Osteoblast (primary cell): ENCODE measurements around the gene FBP1. TPM values are rescaled to one million over a fixed set of nuclear protein-coding genes. Genes with fewer than 3 reads are reported as not detected.

ENCODE experiments used
- DNase-seq: peaks from one replicate; pipeline ENCODE4 v3.0.0; 2011; ENCODE audit warnings: low spot score, mixed read lengths; ENCODE audit not compliant: insufficient read length; ENCODE audit errors: missing footprints
- H2AFZ ChIP-seq: 2 replicates; pipeline ENCODE4 v1.6.0; 2011; ENCODE audit warnings: mild to moderate bottlenecking, low read length
- H3K27ac ChIP-seq: 2 replicates; pipeline ENCODE4 v1.5.1; 2011; ENCODE audit warnings: mild to moderate bottlenecking, low read depth, low read length, moderate library complexity
- H3K27me3 ChIP-seq: 2 replicates; pipeline ENCODE4 v1.6.0; 2012; ENCODE audit warnings: mild to moderate bottlenecking, control low read depth, inconsistent platforms, low read length, moderate library complexity; ENCODE audit not compliant: insufficient read depth
- H3K36me3 ChIP-seq: 2 replicates; pipeline ENCODE4 v1.5.1; 2011; ENCODE audit warnings: mild to moderate bottlenecking, low read length, control low read depth, moderate library complexity; ENCODE audit not compliant: insufficient read depth
- H3K4me1 ChIP-seq: 2 replicates; pipeline ENCODE4 v1.5.1; 2011; ENCODE audit warnings: mild to moderate bottlenecking, low read length, control low read depth, moderate library complexity; ENCODE audit not compliant: insufficient read depth
- H3K4me2 ChIP-seq: 2 replicates; pipeline ENCODE4 v1.6.0; 2011; ENCODE audit warnings: mild to moderate bottlenecking, low read length; ENCODE audit not compliant: insufficient read depth
- H3K4me3 ChIP-seq: fragments of 200-600 bp; sonication (generic); 3 replicates; pipeline ENCODE4 v1.5.1; 2012; ENCODE audit warnings: mild to moderate bottlenecking, low read length, inconsistent platforms; ENCODE audit not compliant: insufficient read depth
- H3K79me2 ChIP-seq: 2 replicates; pipeline ENCODE4 v1.6.0; 2012; ENCODE audit warnings: mild to moderate bottlenecking, low read length, control low read depth, inconsistent platforms; ENCODE audit not compliant: insufficient read depth
- H3K9me3 ChIP-seq: 2 replicates; pipeline ENCODE4 v1.5.1; 2011; ENCODE audit warnings: low read depth, low read length, control low read depth
- H4K20me1 ChIP-seq: 2 replicates; pipeline ENCODE4 v1.6.0; 2012; ENCODE audit warnings: mild to moderate bottlenecking, low read length, control low read depth; ENCODE audit not compliant: insufficient read depth
- total RNA-seq: library from RNA; depleted of rRNA; stranded (reverse); fragments of >200 nt; gene quantifications from 2 replicates; pipeline ENCODE4 v1.2.3, GENCODE V29; 2012
- TF ChIP-seq, protein P1 (sequence below): IDR thresholded peaks from 2 replicates; pipeline ENCODE4 v1.5.1; 2011; ENCODE audit warnings: mild to moderate bottlenecking, low read depth, low read length, moderate library complexity; ENCODE audit errors: extremely low read depth

The FBP1 gene
- total RNA-seq, 1 donor = 0.72 TPM

DNA sequence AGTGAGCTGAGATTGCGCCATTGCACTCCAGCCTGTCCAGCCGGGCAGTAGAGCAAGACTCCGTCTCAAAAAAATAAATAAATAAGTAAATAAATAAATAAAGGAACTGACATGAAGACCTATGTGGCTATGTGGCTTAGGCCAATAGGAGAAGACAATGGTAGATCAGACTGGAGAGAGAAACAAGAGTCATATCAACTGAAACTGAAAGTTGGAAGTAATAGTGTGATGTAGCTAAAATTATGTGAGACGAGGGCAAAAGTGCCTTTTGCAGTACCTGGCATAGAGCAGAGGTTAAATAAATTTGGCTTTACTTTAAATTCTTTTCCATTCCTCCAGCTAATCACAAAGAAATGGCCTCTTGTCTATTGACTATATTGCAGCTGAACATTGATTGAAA, 53.0 kb downstream of the FBP1 start:
- Histone ChIP-seq H3K4me1 (peaks cover 6% of the 10 kb centered on the region), H4K20me1 (no peaks in the 10 kb centered on the region), H3K4me3 (peak overlapping the region; percentile 55), H2AFZ (peak overlapping the region; percentile 85), H3K4me2 (peak overlapping the region; percentile 69), H3K9me3 (no peaks in the 10 kb centered on the region), H3K27me3 (peaks cover 4% of the 10 kb centered on the region), H3K27ac (no peak overlapping the region), H3K79me2 (no peaks in the 10 kb centered on the region), H3K36me3 (no peaks in the 10 kb centered on the region)
- peak; percentile 63 for DNase-seq
- TF ChIP-seq, protein P1, sequence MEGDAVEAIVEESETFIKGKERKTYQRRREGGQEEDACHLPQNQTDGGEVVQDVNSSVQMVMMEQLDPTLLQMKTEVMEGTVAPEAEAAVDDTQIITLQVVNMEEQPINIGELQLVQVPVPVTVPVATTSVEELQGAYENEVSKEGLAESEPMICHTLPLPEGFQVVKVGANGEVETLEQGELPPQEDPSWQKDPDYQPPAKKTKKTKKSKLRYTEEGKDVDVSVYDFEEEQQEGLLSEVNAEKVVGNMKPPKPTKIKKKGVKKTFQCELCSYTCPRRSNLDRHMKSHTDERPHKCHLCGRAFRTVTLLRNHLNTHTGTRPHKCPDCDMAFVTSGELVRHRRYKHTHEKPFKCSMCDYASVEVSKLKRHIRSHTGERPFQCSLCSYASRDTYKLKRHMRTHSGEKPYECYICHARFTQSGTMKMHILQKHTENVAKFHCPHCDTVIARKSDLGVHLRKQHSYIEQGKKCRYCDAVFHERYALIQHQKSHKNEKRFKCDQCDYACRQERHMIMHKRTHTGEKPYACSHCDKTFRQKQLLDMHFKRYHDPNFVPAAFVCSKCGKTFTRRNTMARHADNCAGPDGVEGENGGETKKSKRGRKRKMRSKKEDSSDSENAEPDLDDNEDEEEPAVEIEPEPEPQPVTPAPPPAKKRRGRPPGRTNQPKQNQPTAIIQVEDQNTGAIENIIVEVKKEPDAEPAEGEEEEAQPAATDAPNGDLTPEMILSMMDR = no peak

DNA sequence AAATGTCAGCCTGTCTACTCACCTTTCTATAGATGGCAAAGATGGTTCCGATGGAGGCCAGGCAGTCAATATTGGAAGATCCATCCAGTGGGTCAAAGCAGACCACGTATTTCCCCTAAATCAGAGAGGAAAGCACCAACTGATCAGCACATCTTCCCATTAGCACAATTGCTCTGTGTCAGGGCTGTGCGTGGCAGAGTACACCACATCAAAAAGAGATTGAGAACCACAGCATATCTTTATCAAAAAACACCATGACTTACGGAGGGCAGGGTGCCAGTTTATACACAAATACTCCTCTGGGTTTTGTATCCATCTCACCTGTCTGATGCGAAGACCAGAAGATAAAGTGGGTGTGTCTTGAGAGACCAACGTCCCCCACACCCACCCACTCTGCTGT, 54.8 kb downstream of the FBP1 start:
- Histone ChIP-seq H3K79me2 (no peaks in the 10 kb centered on the region), H3K27me3 (peaks cover 4% of the 10 kb centered on the region), H4K20me1 (no peaks in the 10 kb centered on the region), H3K4me1 (peaks cover 6% of the 10 kb centered on the region), H2AFZ (no peak overlapping the region), H3K27ac (no peak overlapping the region), H3K4me2 (no peak overlapping the region), H3K36me3 (no peaks in the 10 kb centered on the region), H3K4me3 (no peak overlapping the region), H3K9me3 (no peaks in the 10 kb centered on the region)
- TF ChIP-seq, protein P1 = no peak
- DNase-seq = no peak

DNA sequence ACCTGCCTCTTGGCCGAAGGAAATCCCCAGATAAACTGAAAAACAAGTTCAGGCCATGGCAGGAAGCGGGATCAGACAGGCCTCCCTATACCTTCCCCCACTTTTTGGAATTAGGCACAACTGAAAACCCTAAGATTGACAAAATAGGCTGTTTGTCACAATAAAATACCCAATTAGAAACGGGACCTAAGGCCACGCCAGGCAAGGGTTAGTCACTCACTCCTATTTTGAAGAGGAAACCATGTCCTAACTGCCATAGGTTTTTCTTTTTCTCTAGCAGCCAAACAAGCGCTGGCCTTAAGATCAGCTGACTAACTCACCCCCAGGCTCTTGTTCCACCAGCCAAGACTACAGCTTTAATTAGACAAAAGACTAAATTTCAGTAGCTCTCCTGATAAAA, 57.6 kb downstream of the FBP1 start:
- peaks cover 4% of the 10 kb centered on the region for H3K27me3 ChIP-seq
- DNase-seq = no peak
- H3K4me2 ChIP-seq = no peak overlapping the region
- no peaks in the 10 kb centered on the region for H4K20me1 ChIP-seq
- H3K79me2 ChIP-seq = no peaks in the 10 kb centered on the region
- TF ChIP-seq, protein P1 = no peak
- no peak overlapping the region for H3K27ac ChIP-seq
- no peaks in the 10 kb centered on the region for H3K9me3 ChIP-seq
- H3K36me3 ChIP-seq = no peaks in the 10 kb centered on the region
- no peak overlapping the region for H3K4me3 ChIP-seq
- no peak overlapping the region for H2AFZ ChIP-seq
- H3K4me1 ChIP-seq = peaks cover 4% of the 10 kb centered on the region

DNA sequence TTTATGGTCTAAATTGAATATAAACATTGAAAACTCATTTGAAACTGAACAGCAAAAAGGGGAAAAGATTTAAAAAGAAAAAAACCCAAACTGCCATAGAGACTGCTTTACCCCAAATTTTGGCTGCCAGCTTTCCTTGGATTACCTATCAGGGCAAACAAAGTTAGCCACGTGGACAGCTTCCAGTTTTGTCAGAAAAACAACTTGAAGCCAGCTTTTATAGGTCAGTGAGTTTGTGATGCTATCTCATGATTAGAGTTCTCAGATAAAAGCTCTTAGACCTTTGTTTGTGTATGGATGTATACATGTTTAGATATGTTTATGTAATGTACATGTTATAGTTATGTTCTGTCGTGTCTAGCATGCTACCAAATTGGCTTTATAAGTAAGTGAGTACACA, 61.7 kb downstream of the FBP1 start:
- H3K79me2 ChIP-seq = no peaks in the 10 kb centered on the region
- no peaks in the 10 kb centered on the region for H4K20me1 ChIP-seq
- no peak for DNase-seq
- no peaks in the 10 kb centered on the region for H3K36me3 ChIP-seq
- no peaks in the 10 kb centered on the region for H3K4me1 ChIP-seq
- no peak overlapping the region for H3K4me3 ChIP-seq
- H3K27me3 ChIP-seq = no peaks in the 10 kb centered on the region
- H2AFZ ChIP-seq = no peak overlapping the region
- H3K9me3 ChIP-seq = no peaks in the 10 kb centered on the region
- TF ChIP-seq, protein P1 = no peak
- H3K27ac ChIP-seq = no peak overlapping the region
- H3K4me2 ChIP-seq = no peak overlapping the region
